ENCODE results near the gene USHBP1.

USHBP1 gene, protein sequence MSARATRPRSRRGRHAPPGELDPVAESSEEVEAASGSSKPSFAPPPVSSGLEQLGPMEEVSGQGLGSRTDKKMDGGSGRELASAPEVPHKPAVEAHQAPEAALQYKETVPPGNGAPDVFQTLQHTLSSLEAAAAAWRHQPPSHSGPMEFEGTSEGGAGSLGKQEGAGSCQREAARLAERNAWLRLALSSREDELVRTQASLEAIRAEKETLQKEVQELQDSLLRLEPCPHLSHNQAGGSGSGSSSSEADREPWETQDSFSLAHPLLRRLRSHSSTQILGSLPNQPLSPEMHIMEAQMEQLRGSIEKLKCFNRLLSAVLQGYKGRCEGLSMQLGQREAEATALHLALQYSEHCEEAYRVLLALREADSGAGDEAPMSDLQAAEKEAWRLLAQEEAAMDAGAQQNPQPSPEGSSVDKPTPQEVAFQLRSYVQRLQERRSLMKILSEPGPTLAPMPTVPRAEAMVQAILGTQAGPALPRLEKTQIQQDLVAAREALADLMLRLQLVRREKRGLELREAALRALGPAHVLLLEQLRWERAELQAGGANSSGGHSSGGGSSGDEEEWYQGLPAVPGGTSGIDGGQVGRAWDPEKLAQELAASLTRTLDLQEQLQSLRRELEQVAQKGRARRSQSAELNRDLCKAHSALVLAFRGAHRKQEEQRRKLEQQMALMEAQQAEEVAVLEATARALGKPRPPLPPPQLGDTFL

DNA sequence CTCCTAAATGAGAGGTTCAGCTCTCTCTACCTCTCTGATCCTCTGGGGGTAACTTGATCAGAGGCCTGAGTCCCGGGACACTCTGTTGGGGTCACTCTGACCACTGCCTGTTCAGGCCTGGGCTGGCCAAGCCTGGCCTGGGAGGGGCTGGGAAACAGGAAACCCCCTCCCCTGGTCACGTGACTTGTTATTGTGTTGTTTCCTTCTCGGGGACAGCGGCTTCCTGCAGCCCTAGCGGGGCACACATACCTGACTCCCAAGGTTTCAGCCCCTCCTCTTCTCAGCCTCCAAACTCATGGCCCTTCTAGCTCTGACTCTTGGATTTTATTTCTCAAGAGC lies at the start of gene USHBP1:
Gene USHBP1, minus strand, starts transcription at position 105 of the 339 bp plus-strand sequence. CDS start 446 bp downstream, outside the sequence.
- in situ Hi-C loops (cut with MboI; ENCODE audit: low sequenced_read_pairs): no loop called here

DNA sequence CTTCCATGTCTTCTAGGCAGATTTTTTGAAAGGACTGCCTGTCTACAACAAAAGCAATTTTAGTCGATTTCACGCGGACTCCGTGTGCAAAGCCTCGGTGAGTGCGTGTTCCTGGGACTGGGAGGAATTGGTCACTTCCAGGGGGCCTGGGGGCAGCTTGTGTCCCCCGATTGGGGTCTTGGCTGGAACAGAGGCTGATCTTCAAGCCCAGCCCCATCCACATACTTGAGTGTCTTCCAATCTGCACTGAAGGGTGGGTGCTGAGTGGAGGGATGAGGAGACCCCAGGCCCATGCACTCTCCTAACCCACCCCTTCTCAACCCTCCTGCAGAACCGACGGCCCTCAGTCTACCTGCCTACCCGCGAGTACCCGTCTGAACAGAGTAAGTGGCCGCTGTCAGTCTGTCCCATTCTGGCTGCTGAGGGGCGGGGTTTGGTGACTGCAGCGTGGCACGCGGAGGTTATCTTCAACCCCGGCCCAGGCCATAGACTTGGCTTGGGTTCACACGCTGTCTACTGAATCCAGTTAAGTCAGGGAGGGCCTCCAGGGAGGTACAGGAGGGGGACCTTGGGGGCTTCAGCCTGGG lies 49.6 kb upstream of the USHBP1 start:
- in situ Hi-C loops (cut with MboI; ENCODE audit: low sequenced_read_pairs): no loop called here

GRCh38 chr19:17312189-17313113 lies 47.9 kb upstream of the USHBP1 start:
- in situ Hi-C loops (cut with MboI; ENCODE audit: low sequenced_read_pairs): no loop called here

GRCh38 chr19:17311455-17312188 lies 47.1 kb upstream of the USHBP1 start:
- in situ Hi-C loops (cut with MboI; ENCODE audit: low sequenced_read_pairs): no loop called here

DNA sequence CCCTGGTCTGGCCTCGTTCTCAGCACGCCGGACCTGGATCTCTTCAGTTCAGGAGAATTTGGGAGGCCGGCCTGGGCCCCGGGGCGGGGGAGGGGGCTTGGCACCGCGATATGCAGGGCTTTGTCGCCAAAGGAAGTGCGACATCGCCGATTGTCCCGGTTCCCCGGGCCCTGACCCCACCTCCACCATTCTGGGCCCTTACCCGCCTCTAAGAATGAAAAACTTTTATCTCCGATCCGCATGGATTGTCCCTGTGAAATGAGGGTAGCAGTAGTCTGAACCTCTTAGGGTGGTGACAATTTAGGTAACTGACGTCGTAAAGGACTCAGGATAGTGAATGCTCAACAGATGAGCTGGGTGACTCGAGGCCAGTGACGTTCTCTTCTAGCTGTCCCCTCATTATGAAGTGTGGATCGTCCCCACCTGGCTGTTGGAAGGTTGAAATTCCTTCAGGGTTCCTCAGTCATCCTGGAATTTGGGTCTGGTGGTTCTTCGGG lies 45.5 kb upstream of the USHBP1 start:
- in situ Hi-C loops (cut with MboI; ENCODE audit: low sequenced_read_pairs): no loop called here

- in situ Hi-C loops (cut with MboI; ENCODE audit: low sequenced_read_pairs): no loop called here
Measured at GRCh38 chr19:17309198-17309964, 44.8 kb upstream of the USHBP1 start, which contains the start of gene DDA1. TSS of gene DDA1 (plus strand) at chr19:17309563. CDS start at chr19:17309655, 92 bp downstream.

GRCh38 chr19:17307876-17308377 lies 43.4 kb upstream of the USHBP1 start:
- in situ Hi-C loops (cut with MboI; ENCODE audit: low sequenced_read_pairs): no loop called here

DNA sequence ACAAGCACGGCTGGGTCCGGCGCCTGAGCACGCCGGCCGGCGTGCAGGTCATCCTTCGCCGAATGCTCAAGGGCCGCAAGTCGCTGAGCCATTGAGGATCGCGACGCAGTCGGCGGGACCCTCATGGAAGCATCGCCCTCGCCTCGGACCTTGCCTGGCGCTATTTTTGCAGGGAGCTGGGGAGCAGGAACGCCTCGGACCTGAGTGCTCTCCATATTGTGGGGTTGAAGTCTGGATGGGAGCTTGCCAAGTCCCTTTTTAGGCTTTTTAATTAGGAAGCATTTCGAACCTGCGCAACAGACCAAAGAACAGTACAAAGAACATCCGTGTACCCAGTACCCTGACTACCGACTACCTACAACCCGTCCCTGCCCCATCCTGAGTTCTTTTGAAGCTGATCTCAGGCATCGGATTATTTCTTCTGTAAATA lies 41.8 kb upstream of the USHBP1 start:
- in situ Hi-C loops (cut with MboI; ENCODE audit: low sequenced_read_pairs): no loop called here

DNA sequence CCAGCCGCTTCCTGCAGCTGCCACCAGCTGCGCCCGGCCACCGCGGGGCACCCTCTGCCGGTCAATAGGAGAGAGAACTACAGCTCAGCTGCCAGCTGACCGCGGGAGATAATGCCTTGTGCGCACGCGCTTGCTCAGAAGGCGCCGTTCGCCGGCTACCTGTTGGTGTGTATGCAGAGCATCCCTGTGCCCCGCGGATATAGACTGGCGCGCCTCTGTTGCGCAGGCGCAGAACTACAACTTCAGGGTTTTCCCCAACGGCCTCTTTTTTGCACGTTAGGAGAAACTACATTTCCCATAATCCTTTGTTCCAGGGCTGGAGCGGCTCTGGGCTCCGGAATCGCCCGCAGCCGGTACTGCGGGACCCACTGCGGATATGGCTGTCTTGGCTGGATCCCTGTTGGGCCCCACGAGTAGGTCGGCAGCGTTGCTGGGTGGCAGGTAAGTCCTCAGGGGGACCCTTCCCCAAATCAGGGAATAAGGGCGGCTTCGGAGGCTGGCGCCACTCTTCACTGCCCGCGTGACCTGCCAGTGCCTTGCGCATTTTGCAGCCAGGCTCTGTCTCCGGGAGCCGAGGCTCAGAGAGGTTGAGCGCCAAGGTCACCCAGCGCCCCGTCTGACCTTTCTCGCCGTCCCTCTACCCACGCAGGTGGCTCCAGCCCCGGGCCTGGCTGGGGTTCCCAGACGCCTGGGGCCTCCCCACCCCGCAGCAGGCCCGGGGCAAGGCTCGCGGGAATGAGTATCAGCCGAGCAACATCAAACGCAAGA lies 41.2 kb upstream of the USHBP1 start, which contains the start of gene MRPL34:
Gene MRPL34, plus strand, starts transcription at position 356 of the 768 bp plus-strand sequence. Its CDS starts 21 bp downstream, at position 377.
- in situ Hi-C loops (cut with MboI; ENCODE audit: low sequenced_read_pairs): no loop called here

DNA sequence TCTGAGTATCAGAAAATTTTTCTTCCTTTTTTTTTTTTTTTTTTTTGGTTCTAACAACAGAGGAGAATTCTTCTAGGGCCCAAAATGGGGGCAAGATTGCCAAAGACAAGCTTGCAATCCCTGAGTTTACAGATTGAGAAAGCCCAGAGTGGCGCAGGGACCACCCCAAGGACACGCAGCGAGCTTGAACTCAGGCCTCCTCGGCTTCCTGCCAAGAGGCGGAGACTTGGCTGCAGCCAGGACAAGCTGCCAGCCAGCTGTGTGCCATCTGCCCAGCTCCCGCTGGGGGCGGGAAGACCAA lies 40.6 kb upstream of the USHBP1 start:
- in situ Hi-C loops (cut with MboI; ENCODE audit: low sequenced_read_pairs): no loop called here

DNA sequence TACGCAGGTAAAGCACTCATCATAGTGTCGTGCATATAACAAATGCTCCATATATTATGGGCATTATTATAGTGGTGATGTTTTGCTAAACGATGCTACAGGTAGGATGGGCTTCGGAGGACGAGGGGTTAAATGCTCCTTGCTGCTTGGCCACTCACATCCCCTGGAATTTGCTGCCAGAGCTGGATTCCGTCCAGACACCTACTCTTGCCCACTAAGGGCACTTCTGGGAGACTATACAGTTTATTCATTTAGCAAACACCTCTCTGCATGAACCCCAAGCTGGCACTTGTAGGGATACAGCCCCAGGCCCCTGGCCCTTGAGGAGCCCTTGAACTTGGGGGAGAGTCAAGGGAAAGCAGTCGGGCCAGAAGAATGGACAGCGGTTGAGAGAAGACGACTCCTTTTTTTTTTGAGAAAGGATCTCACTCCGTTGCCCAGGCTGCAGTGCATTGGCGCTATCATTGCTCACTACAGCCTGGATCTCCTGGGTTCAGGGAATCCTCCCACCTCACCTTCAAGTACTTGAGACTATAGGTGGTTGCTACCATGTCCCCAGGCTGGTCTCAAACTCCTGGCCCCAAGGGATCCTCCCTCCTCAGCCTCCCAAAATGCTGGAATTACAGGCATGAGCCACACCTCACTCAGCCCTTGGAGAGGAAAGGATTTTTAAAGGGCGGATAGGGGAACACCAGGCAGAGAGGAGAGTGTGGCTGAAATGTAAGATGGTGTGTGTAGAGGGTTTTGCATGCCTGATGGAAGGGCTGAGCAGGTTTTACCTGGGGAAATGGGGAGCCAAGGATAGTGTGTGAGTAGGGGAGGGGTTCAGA lies 40.1 kb upstream of the USHBP1 start:
- in situ Hi-C loops (cut with MboI; ENCODE audit: low sequenced_read_pairs): no loop called here

DNA sequence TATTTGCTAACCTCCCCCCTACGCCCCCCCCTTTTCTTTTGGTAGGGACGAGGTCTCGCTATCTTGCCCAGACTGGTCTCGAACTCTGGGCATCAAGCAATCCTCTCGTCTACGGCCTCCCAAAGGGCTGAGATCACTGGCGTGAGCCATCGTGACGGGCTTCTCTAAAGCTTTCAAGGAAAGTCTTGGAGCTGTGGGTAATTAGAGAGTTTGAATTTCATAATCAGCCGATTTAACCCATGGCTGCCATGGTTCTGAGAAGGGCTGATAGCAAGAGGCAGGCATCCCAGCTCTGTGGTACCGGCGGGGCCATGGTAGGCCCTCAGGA lies 39.4 kb upstream of the USHBP1 start:
- in situ Hi-C loops (cut with MboI; ENCODE audit: low sequenced_read_pairs): no loop called here

- in situ Hi-C loops (cut with MboI; ENCODE audit: low sequenced_read_pairs): no loop called here
Measured at GRCh38 chr19:17303167-17303939, 38.8 kb upstream of the USHBP1 start, which contains the start of gene ABHD8. TSS of gene ABHD8 (minus strand) at chr19:17303425. CDS start at chr19:17301616, 1,809 bp downstream.

DNA sequence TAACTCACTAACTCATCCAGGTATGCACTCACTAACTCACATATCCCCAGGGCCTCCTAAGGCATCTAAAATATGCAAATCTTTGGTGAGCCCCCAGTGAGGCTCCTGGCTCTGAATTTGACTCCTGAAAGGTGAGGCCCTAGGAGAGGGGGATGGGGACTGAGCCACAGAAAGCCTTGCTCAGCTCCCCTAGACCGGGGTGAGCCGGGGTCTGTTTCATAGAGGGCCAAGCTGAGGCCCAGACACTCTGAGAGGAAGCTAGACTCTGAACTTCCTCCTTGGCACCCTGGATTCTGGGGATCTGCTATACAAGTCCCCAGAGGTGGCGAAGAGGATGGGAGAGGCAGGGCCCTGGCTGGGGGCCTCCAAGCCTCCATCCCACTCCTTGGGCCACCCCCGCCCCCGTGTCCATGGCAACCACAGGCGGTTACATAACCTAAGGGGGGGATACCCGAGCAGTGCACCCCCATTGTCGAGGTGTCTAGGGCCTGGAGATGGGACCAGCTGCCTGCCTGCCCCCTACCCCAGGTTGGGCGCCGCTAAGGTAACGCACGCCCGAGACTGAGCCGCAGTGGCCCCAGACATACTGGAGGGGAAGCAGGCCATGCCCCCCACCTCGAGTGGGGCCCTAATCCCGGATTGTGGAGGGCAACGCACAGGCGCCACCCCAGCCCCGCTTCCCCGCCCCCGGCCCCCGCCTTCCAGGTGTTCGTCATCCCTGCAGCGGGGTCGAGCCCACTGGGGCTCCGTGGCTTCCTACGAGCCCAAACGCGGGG lies 38.0 kb upstream of the USHBP1 start:
- in situ Hi-C loops (cut with MboI; ENCODE audit: low sequenced_read_pairs): no loop called here

DNA sequence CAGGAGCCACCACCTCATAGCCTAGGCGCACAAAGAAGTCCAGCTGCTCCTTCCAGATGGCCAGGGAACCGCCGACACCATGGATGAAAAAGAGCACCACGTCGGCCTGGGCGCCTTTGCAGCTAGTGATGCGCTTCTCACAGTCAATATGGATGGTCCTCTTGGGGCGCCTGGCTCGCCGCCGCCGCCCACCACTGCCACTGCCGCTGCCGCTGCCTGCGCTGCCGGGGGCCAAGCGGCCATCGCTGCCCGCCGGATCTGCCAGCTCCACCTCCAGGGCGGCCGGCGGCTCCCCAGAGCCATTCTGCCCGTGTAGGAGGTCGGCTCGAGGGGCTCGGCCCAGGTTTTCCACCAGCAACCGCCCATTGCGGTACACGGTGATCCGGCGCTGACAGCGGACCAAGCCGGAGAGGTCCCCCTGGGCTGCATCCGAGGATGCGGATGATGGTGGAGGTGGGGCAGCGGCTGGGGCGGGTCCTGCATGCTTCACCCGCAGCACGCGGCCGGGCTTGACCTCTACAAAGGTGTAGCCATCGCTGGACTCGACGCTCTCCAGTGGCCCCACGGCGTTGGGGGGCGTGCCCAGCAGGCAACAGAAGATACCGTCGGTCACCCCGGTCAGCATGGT lies 36.6 kb upstream of the USHBP1 start:
- in situ Hi-C loops (cut with MboI; ENCODE audit: low sequenced_read_pairs): no loop called here

All from HL-60/S4 treated with phorbol 12-myristate 13-acetate at 8.2 ng/mL for 4 days and 3 days (cell line).